ENCODE measurements around the gene DUSP7.

DNA sequence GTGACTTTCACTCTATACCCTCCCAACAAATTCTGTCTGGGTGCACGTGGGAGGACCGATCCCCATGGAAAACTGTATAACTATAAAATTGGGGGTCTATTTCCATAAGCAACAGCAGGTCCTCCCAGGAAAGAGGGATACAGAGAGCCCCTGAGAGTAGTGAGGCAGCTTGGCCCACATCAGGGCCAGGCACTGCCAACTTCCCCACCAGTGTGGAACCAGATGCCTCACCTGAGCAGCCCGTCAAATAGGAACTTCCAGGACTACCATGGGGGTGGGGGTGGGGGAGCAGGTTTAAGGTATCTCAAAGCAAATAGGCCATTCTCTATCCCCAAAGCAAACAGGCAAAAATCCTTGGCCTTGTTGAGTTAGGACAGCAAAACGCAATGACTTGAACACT, 33.3 kb upstream of the DUSP7 start:
- TF ChIP-seq POLR2A (IDR thresholded peaks at IDR 0.05): no peak
- TF ChIP-seq, protein P1, sequence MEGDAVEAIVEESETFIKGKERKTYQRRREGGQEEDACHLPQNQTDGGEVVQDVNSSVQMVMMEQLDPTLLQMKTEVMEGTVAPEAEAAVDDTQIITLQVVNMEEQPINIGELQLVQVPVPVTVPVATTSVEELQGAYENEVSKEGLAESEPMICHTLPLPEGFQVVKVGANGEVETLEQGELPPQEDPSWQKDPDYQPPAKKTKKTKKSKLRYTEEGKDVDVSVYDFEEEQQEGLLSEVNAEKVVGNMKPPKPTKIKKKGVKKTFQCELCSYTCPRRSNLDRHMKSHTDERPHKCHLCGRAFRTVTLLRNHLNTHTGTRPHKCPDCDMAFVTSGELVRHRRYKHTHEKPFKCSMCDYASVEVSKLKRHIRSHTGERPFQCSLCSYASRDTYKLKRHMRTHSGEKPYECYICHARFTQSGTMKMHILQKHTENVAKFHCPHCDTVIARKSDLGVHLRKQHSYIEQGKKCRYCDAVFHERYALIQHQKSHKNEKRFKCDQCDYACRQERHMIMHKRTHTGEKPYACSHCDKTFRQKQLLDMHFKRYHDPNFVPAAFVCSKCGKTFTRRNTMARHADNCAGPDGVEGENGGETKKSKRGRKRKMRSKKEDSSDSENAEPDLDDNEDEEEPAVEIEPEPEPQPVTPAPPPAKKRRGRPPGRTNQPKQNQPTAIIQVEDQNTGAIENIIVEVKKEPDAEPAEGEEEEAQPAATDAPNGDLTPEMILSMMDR (IDR thresholded peaks at IDR 0.05): no peak

All from transverse colon (tissue), 3 donors.